ENCODE measurements around the gene RNU1-3. TPM values are rescaled to one million over a fixed set of nuclear protein-coding genes. Genes with fewer than 3 reads are reported as not detected.
"Not testable (repeated sequence)": the region's sequence is repeated elsewhere in the genome, so short reads cannot be mapped to it uniquely, and the experiment has no call there.

The RNU1-3 gene
- total RNA-seq, 1 donor from 2014 or later, result 3,564 TPM

DNA sequence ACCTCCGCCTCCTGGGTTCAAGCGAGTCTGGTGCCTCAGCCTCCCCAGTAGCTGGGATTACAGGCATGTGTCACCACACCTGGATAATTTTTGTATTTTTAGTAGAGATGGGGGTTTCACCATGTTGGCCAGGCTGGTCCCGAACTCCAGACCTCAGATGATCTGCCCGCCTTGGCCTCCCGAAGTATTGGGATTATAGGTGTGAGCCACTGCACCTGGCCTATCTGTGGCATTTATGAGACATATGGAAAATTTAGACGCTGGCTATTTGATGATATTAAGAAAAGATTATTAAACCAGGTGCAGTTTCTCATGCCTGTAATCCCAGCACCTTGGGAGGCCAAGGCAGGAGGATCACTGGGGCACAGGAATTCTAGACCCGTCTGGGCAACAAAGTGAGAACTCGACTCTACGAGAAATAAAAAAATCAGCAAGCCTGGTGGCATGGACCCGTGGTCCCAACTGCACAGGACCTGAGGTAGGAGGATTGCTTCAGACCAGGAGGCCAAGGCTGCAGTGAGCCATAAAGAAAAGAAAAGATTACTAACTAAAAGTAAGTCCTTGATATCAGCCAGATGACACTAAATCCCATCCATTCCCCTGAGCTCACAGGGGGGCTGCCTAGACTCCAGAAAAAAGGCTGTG lies 30.1 kb downstream of the RNU1-3 start:
- not testable (repeated sequence) for H3K27ac Mint-ChIP-seq; H3K36me3 Mint-ChIP-seq; H3K4me3 Mint-ChIP-seq; H3K4me1 Mint-ChIP-seq (ENCODE audit: unreplicated experiment); H3K27me3 Mint-ChIP-seq; H3K9me3 Mint-ChIP-seq
- DNase-seq (ENCODE audit: extremely low spot score, unreplicated experiment), result peak; percentile 70

DNA sequence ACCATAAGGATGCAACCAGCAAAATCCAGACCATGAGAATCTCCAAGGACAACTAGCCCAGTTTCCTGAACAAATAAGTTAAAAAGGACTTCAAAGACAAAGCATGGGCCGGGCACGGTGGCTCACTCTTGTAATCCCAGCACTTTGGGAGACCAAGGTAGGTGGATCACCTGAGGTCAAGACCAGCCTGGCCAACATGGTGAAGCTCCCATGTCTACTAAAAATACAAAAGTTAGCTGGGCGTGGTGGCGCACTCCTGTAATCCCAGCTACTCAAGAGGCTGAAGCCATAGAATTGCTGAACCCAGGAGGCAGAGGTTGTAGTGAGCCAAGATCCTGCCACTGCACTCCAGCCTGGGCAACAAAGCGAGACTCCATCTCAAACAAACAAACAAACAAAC lies 30.8 kb downstream of the RNU1-3 start:
- H3K4me1 Mint-ChIP-seq (ENCODE audit: unreplicated experiment); H3K27me3 Mint-ChIP-seq; H3K9me3 Mint-ChIP-seq; H3K27ac Mint-ChIP-seq; H3K36me3 Mint-ChIP-seq; H3K4me3 Mint-ChIP-seq: not testable (repeated sequence)
- peak; percentile 69 for DNase-seq (ENCODE audit: extremely low spot score, unreplicated experiment)

DNA sequence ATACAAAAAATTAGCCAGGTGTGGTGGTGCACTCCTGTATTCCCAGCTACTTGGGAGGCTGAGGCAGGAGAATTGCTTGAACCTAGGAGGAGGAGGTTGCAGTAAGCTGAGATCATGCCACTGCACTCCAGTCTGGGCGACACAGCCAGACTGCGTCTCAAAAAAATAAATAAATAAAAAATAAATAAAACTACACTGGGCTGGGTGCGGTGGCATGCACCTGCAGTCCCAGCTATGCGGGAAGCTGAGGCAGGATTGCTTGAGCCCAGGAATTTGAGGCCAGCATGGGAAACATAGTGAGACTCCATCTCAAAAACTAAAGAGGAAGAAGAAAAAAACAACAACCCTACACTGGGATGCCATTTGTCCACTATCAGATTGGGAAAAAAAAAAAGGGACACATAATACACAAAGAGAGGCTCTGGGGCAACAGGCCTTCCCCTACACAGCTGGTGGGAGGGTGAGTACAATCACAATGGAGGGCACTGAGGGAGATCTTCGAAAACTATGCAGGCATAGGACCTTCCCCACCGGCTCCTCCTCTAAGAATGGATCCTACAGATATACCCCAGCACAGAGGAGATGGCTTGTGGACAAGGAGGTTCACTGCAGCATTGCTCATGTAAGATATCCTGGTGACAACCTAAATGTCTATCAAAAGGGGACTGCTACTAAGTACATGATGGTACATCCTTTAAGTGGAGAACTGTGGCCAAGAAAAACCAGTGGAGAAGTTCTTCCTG lies 33.0 kb downstream of the RNU1-3 start:
- H3K4me3 Mint-ChIP-seq; H3K27me3 Mint-ChIP-seq; H3K9me3 Mint-ChIP-seq; H3K4me1 Mint-ChIP-seq (ENCODE audit: unreplicated experiment); H3K27ac Mint-ChIP-seq: not testable (repeated sequence)
- DNase-seq (ENCODE audit: extremely low spot score, unreplicated experiment), result peak; percentile 71
- H3K36me3 Mint-ChIP-seq, result peaks cover 21% of the 10 kb centered on the region

DNA sequence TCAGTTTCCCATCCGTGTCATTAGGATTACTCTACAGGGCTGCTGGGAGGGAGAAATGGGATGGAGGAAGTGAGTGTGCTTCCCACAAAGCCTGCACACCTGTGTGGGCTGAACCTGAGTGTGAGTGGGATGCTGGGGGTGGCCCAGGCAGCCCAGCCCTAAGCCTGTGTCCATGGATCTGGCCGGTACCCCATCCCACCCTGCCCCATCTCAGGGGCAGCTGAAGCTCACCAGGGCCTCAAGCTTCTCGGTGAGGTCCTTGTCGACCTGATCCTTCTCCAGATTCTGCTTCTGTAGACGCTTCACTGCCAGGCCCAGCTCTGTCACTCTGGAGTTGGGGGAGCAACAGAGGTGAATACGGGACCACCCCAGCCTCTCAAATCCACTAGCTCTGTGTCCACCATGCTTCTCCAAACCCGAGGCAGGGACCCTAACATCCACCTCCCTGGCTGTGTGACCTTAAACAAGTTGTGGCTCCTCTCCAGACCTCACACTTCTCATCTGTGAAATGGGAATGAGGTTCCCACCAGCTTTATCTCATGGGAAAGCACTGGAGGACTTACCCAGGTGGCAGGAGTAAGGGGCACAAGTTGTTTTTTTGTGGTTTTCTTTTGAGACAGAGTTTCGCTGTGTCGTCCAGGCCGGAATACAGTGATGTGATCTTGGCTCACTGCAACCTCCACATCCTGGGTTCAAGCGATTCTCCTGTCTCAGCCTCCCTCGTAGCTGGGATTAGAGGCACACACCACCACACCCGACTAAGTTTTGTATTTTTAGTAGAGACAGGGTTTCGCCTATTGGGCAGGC lies 34.5 kb downstream of the RNU1-3 start:
- H3K36me3 Mint-ChIP-seq, result peaks cover 24% of the 10 kb centered on the region
- not testable (repeated sequence) for H3K27ac Mint-ChIP-seq; H3K27me3 Mint-ChIP-seq; H3K9me3 Mint-ChIP-seq; H3K4me1 Mint-ChIP-seq (ENCODE audit: unreplicated experiment); H3K4me3 Mint-ChIP-seq
- DNase-seq (ENCODE audit: extremely low spot score, unreplicated experiment), result peak; percentile 77

DNA sequence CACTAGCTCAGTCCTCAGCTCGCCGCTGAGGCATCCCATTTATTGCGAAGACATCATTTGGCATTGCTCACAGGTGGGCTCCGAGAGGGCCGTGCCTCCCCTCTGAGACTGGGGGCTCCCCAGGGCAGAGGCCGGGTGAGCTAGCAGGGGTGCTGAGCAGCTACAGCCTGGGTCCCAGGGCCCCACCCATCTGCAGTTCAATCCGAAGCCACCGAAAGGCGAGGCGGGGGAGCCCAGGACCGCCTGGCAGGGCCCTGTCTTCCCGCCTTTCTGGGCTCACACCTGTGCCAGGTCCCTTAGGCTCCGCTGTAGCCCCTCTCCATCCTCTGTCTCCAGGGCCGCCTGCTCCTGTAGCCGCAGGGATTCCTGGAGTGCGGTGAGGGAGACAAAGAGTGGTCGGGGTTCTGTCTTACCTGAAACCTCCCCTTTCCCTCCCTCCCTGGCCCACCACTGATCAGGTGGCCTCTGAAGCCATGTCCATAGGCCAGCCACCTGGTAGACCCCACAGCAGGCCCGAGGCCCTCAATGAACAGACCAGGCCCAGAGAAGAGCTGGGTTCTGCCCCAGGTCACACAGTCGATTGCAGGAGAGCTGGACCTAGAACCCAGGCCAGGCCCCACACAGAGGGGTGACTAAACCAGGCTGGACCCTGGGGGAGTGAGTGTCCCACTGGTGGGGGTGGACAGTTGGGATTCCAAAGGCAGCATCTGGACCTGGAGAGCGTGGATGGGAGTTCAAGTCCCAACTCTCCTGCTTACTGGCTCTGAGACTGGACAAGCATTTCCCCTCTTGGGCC lies 35.3 kb downstream of the RNU1-3 start:
- Mint-ChIP-seq H3K4me1 (ENCODE audit: unreplicated experiment) (peaks cover 4% of the 10 kb centered on the region), H3K36me3 (peaks cover 24% of the 10 kb centered on the region), H3K4me3 (no peak overlapping the region), H3K27ac (no peak overlapping the region), H3K9me3 (no peaks in the 10 kb centered on the region), H3K27me3 (no peaks in the 10 kb centered on the region)
- DNase-seq (ENCODE audit: extremely low spot score, unreplicated experiment), result peak; percentile 86
- TF ChIP-seq, protein P1, sequence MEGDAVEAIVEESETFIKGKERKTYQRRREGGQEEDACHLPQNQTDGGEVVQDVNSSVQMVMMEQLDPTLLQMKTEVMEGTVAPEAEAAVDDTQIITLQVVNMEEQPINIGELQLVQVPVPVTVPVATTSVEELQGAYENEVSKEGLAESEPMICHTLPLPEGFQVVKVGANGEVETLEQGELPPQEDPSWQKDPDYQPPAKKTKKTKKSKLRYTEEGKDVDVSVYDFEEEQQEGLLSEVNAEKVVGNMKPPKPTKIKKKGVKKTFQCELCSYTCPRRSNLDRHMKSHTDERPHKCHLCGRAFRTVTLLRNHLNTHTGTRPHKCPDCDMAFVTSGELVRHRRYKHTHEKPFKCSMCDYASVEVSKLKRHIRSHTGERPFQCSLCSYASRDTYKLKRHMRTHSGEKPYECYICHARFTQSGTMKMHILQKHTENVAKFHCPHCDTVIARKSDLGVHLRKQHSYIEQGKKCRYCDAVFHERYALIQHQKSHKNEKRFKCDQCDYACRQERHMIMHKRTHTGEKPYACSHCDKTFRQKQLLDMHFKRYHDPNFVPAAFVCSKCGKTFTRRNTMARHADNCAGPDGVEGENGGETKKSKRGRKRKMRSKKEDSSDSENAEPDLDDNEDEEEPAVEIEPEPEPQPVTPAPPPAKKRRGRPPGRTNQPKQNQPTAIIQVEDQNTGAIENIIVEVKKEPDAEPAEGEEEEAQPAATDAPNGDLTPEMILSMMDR (conservative IDR thresholded peaks at IDR 0.05), result no peak

DNA sequence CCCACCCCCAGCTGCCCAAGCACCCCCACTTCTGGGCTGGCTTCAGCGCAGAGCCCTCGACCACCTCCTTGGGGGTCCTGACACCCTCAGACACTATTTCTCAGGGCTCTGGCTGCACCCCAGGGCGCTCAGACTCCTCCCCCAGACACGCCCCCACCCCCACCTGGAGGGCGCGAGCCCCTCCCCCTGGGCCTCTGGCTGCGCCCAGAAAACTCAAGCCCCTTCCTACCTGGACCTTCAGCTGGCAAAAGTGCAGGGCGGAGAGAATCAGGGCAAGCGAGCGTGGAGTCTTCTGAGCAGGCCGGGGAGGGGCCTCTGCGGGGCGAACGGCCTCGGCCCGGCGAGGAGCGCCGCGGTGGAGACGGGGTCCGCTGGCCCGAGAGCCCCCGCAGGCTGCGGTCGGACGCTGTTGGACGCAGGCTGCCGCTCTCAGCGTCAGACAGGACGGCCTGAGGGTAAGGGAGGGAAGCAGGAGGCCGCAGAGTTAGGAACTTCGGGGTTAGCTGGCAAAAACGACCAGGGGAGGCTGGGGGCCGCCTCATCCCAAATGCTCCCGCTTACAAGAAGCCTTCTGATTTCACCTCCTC lies 36.0 kb downstream of the RNU1-3 start:
- Mint-ChIP-seq H3K36me3 (peaks cover 31% of the 10 kb centered on the region), H3K9me3 (no peaks in the 10 kb centered on the region), H3K27ac (peak overlapping the region; percentile 16), H3K4me1 (ENCODE audit: unreplicated experiment) (peaks cover 4% of the 10 kb centered on the region), H3K27me3 (no peaks in the 10 kb centered on the region), H3K4me3 (no peak overlapping the region)
- TF ChIP-seq, protein P1 (conservative IDR thresholded peaks at IDR 0.05), result no peak
- peak; percentile 87 for DNase-seq (ENCODE audit: extremely low spot score, unreplicated experiment)

DNA sequence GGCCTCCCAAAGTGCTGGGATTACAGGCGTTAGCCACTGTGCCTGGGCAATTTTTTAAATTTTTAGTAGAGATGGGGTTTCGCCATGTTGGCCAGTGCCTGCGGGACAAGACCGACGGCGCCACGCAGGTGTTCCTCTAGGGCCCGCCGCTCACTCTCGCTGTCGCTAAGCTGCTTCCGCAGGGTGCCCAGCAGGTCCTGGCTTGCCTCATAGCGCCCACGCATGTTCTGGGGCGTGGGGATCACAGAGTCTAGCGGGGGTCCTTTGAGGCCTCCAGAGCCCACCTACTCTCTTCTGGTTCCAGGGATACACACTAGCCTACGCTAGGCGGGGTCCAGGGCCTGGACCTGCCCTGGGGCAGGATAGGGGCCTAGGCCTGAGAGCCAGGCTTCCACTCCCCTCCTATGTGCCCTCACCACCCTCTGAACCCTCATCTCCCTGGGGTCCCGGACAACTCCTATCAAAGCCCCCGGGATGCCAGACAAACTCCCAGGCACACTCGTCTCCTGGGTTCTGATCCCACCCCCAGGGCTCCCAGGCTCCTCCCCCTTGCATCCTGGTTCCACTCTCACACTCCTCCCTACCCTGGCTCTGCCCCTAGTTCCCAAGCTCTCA lies 36.7 kb downstream of the RNU1-3 start:
- H3K4me1 Mint-ChIP-seq (ENCODE audit: unreplicated experiment); H3K4me3 Mint-ChIP-seq; H3K27me3 Mint-ChIP-seq; H3K9me3 Mint-ChIP-seq: not testable (repeated sequence)
- DNase-seq (ENCODE audit: extremely low spot score, unreplicated experiment), result peak; percentile 85
- Mint-ChIP-seq H3K27ac (peak overlapping the region; percentile 34), H3K36me3 (peaks cover 33% of the 10 kb centered on the region)
